HFF-Myc (cell line): ENCODE results near the gene SAMD4A.

Experiments used
- DNase-seq: peaks from one replicate; pipeline ENCODE4 v3.0.0-alpha.2; 2011; ENCODE audit warnings: low read depth; ENCODE audit errors: extremely low read depth
- H3K4me3 ChIP-seq: replicated peaks from 2 replicates; pipeline ENCODE4 v1.5.1; 2011; ENCODE audit warnings: low read depth, mild to moderate bottlenecking, control low read depth, low read length
- CTCF ChIP-seq: IDR thresholded peaks from 2 replicates; pipeline ENCODE4 v1.5.1; 2012; ENCODE audit warnings: mild to moderate bottlenecking, low read depth, low read length, control low read depth; ENCODE audit errors: missing control alignments

Gene SAMD4A

GRCh38 chr14:54642801-54643695 is 76.1 kb downstream of the SAMD4A start:
- no peak overlapping the region for H3K4me3 ChIP-seq
- TF ChIP-seq CTCF, result peak; percentile 8
- no peak for DNase-seq

GRCh38 chr14:54643696-54644176 is 76.8 kb downstream of the SAMD4A start:
- no peak overlapping the region for H3K4me3 ChIP-seq
- no peak for DNase-seq
- TF ChIP-seq CTCF, result no peak

GRCh38 chr14:54645639-54646038 is 78.7 kb downstream of the SAMD4A start:
- DNase-seq, result no peak
- no peak overlapping the region for H3K4me3 ChIP-seq
- no peak for TF ChIP-seq CTCF

- no peak for DNase-seq
- TF ChIP-seq CTCF, result no peak
Measured at GRCh38 chr14:54646626-54647025, 79.7 kb downstream of the SAMD4A start.

GRCh38 chr14:54647378-54647777 is 80.5 kb downstream of the SAMD4A start:
- DNase-seq, result no peak
- no peak overlapping the region for H3K4me3 ChIP-seq
- no peak for TF ChIP-seq CTCF

More at GRCh38 chr14:54646626-54647025, 79.7 kb downstream of the SAMD4A start:
- no peak overlapping the region for H3K4me3 ChIP-seq

GRCh38 chr14:54649056-54649455 is 82.1 kb downstream of the SAMD4A start:
- no peak for TF ChIP-seq CTCF
- DNase-seq, result no peak
- no peak overlapping the region for H3K4me3 ChIP-seq
